H9 (cell line): ENCODE data around the gene RAB3A. TPM values are rescaled to one million over a fixed set of nuclear protein-coding genes. Genes with fewer than 3 reads are reported as not detected.

Source experiments
- DNase-seq: peaks from one replicate; pipeline ENCODE4 v3.0.0-alpha.2; 2017
- H2AFZ ChIP-seq: one replicate; pipeline ENCODE4 v1.6.1; 2013; ENCODE audit warnings: mild to moderate bottlenecking, low read length, control low read depth, moderate library complexity
- H2AK5ac ChIP-seq: 2 replicates; pipeline ENCODE4 v1.6.1; 2013; ENCODE audit warnings: low read length, control low read depth, mixed read lengths; ENCODE audit not compliant: insufficient read length
- H2BK120ac ChIP-seq: one replicate; pipeline ENCODE4 v1.6.1; 2013; ENCODE audit warnings: low read depth, mild to moderate bottlenecking, low read length, control low read depth, inconsistent platforms; ENCODE audit not compliant: poor library complexity, severe bottlenecking
- H2BK12ac ChIP-seq: 2 replicates; pipeline ENCODE4 v1.6.1; 2013; ENCODE audit warnings: low read length, control low read depth, mixed read lengths, low read depth; ENCODE audit not compliant: insufficient read length
- H2BK15ac ChIP-seq: 2 replicates; pipeline ENCODE4 v1.6.1; 2013; ENCODE audit warnings: low read depth, low read length, control low read depth
- H2BK20ac ChIP-seq: one replicate; pipeline ENCODE4 v1.6.1; 2013; ENCODE audit warnings: low read depth, mild to moderate bottlenecking, low read length, control low read depth, inconsistent platforms; ENCODE audit not compliant: poor library complexity, severe bottlenecking
- H2BK5ac ChIP-seq: 2 replicates; pipeline ENCODE4 v1.6.1; 2013; ENCODE audit warnings: low read length, control low read depth, mixed read lengths; ENCODE audit not compliant: insufficient read length
- H3K14ac ChIP-seq: 2 replicates; pipeline ENCODE4 v1.6.1; 2013; ENCODE audit warnings: low read length, control low read depth; ENCODE audit not compliant: insufficient read depth
- H3K18ac ChIP-seq: 2 replicates; pipeline ENCODE4 v1.6.1; 2013; ENCODE audit warnings: low read depth, mild to moderate bottlenecking, mixed read lengths, low read length, control low read depth; ENCODE audit not compliant: insufficient read length
- H3K23ac ChIP-seq: 2 replicates; pipeline ENCODE4 v1.6.1; 2013; ENCODE audit warnings: low read length, control low read depth, mixed read lengths, low read depth; ENCODE audit not compliant: insufficient read length
- H3K23me2 ChIP-seq: 2 replicates; pipeline ENCODE4 v1.6.1; 2013; ENCODE audit warnings: low read depth, mild to moderate bottlenecking, mixed read lengths, low read length, control low read depth; ENCODE audit not compliant: insufficient read length, poor library complexity, severe bottlenecking
- H3K27ac ChIP-seq: 2 replicates; pipeline ENCODE4 v1.5.1; 2013; ENCODE audit warnings: low read length, control low read depth, mixed read lengths, low read depth; ENCODE audit not compliant: insufficient read length
- H3K27me3 ChIP-seq: 2 replicates; pipeline ENCODE4 v1.6.1; 2013; ENCODE audit warnings: low read length, control low read depth, inconsistent platforms; ENCODE audit not compliant: insufficient read depth
- H3K4ac ChIP-seq: 2 replicates; pipeline ENCODE4 v1.6.1; 2013; ENCODE audit warnings: low read depth, mild to moderate bottlenecking, control low read depth, inconsistent platforms, low read length, moderate library complexity
- H3K4me1 ChIP-seq: 2 replicates; pipeline ENCODE4 v1.6.1; 2013; ENCODE audit warnings: low read length, control low read depth, inconsistent platforms; ENCODE audit not compliant: insufficient read depth
- H3K4me2 ChIP-seq: 2 replicates; pipeline ENCODE4 v1.6.1; 2013; ENCODE audit warnings: low read length, control low read depth, mixed read lengths; ENCODE audit not compliant: insufficient read length, insufficient read depth
- H3K56ac ChIP-seq: 2 replicates; pipeline ENCODE4 v1.6.1; 2013; ENCODE audit warnings: low read depth, mild to moderate bottlenecking, mixed read lengths, low read length, control low read depth; ENCODE audit not compliant: insufficient read length
- H3K79me1 ChIP-seq: 2 replicates; pipeline ENCODE4 v1.6.1; 2013; ENCODE audit warnings: low read depth, mild to moderate bottlenecking, moderate library complexity, low read length, control low read depth, inconsistent platforms; ENCODE audit not compliant: insufficient read depth, poor library complexity, severe bottlenecking
- H3K79me2 ChIP-seq: 2 replicates; pipeline ENCODE4 v1.6.1; 2013; ENCODE audit warnings: low read length, control low read depth, inconsistent platforms; ENCODE audit not compliant: insufficient read depth
- H3K9ac ChIP-seq: 2 replicates; pipeline ENCODE4 v1.6.1; 2013; ENCODE audit warnings: low read length, control low read depth, mixed read lengths; ENCODE audit not compliant: insufficient read length; ENCODE audit errors: extremely low read depth
- H3K9me3 ChIP-seq: one replicate; pipeline ENCODE4 v1.6.1; 2013; ENCODE audit warnings: low read depth, low read length, inconsistent platforms; ENCODE audit not compliant: control insufficient read depth
- H3T11ph ChIP-seq: one replicate; pipeline ENCODE4 v1.6.1; 2013; ENCODE audit warnings: mild to moderate bottlenecking, low read length, control low read depth, inconsistent platforms
- H4K20me1 ChIP-seq: one replicate; pipeline ENCODE4 v1.6.1; 2013; ENCODE audit not compliant: control insufficient read depth, insufficient read length, insufficient read depth
- H4K5ac ChIP-seq: 2 replicates; pipeline ENCODE4 v1.6.1; 2013; ENCODE audit warnings: low read depth, mild to moderate bottlenecking, mixed read lengths, low read length, control low read depth; ENCODE audit not compliant: insufficient read length
- H4K8ac ChIP-seq: replicated peaks from 2 replicates; pipeline ENCODE4 v1.6.1; 2013; ENCODE audit warnings: low read length, control low read depth, mixed read lengths, low read depth; ENCODE audit not compliant: insufficient read length
- H4K91ac ChIP-seq: 2 replicates; pipeline ENCODE4 v1.6.1; 2013; ENCODE audit warnings: low read depth, mild to moderate bottlenecking, moderate library complexity, mixed read lengths, low read length, control low read depth; ENCODE audit not compliant: insufficient read length
- H3K27ac Mint-ChIP-seq, 3 experiments: 2 replicates in 2 of 3; 3 replicates in 1 of 3; pipeline ENCODE4 v1.8.0; 2020 to 2021; ENCODE audit warnings: mixed read lengths in 3 of 3, mild to moderate bottlenecking in 1 of 3, moderate library complexity in 1 of 3
- H3K27me3 Mint-ChIP-seq: 2 replicates; pipeline ENCODE4 v1.8.0; 2021; ENCODE audit warnings: low read depth, mild to moderate bottlenecking, moderate library complexity, mixed read lengths
- H3K36me3 Mint-ChIP-seq, 3 experiments: 2 replicates in 2 of 3; 3 replicates in 1 of 3; pipeline ENCODE4 v1.8.0; 2020 to 2021; ENCODE audit warnings: low read depth in 3 of 3, mixed read lengths in 3 of 3; ENCODE audit not compliant: insufficient read depth in 1 of 3
- H3K4me1 Mint-ChIP-seq, 2 experiments: 2 replicates each; pipeline ENCODE4 v1.8.0; 2020; ENCODE audit warnings: mixed read lengths in 2 of 2
- H3K4me3 Mint-ChIP-seq, 2 experiments: 2 replicates in 1 of 2; 3 replicates in 1 of 2; pipeline ENCODE4 v1.8.0; 2020 to 2021; ENCODE audit warnings: mild to moderate bottlenecking in 2 of 2, mixed read lengths in 2 of 2, moderate library complexity in 1 of 2
- H3K9me3 Mint-ChIP-seq, 2 experiments: 2 replicates in 1 of 2; 3 replicates in 1 of 2; pipeline ENCODE4 v1.8.0; 2020; ENCODE audit warnings: mild to moderate bottlenecking in 2 of 2, mixed read lengths in 2 of 2, moderate library complexity in 1 of 2
- CTCF ChIP-seq: fragments of 200-600 bp; sonication (generic); conservative IDR thresholded peaks from 3 replicates; pipeline ENCODE4 v1.8.0; 2021; ENCODE audit warnings: antibody characterized with exemption, mild to moderate bottlenecking
- WGBS: extraction: QIAGEN DNeasy Blood & Tissue Kit; methylation state at CpG from one replicate; pipeline ENCODE4 v1.1.7; 2013; ENCODE audit warnings: missing lambda C conversion rate, low lambda C conversion rate, mixed read lengths; ENCODE audit not compliant: insufficient read length; ENCODE audit errors: extremely low coverage; 5-methylcytosine and 5-hydroxymethylcytosine counted together
- total RNA-seq: library from RNA; stranded (reverse); gene quantifications from 2 replicates; pipeline ENCODE4 v1.2.1, GENCODE V29; 2021

Gene RAB3A
- total RNA-seq, 1 experiment from 2014 or later, result 6.8 TPM

GRCh38 chr19:18173572-18174288 lies 30.1 kb downstream of the RAB3A start, which contains the start of gene IFI30:
Gene IFI30 (plus strand): TSS chr19:18173813. CDS start chr19:18173842, 29 bp downstream.
- Histone ChIP-seq H3K9ac (peak within 1 kb of the TSS; percentile 24), H3K27me3 (no peaks in the 10 kb centered on the region), H2BK15ac (no peak within 1 kb of the TSS), H3K18ac (peak within 1 kb of the TSS; percentile 63), H2BK5ac (no peak within 1 kb of the TSS), H3K56ac (no peak within 1 kb of the TSS), H4K91ac (no peak within 1 kb of the TSS), H4K20me1 (no peaks in the 10 kb centered on the region), H3K4me1 (no peaks in the 10 kb centered on the region; the same call in 1 of the 2 replicates), H3K4me2 (peak within 1 kb of the TSS; percentile 71), H3K14ac (peak within 1 kb of the TSS; percentile 16; the same call in 1 of the 2 replicates), H2AFZ (no peak within 1 kb of the TSS), H3K79me1 (no peaks in the 10 kb centered on the region), H3K27ac (no peak within 1 kb of the TSS), H2BK20ac (no peak within 1 kb of the TSS), H4K5ac (no peak within 1 kb of the TSS), H4K8ac (no peak within 1 kb of the TSS), H2BK120ac (no peak within 1 kb of the TSS), H3K9me3 (no peaks in the 10 kb centered on the region), H3K4ac (no peak within 1 kb of the TSS), H3K23ac (no peak within 1 kb of the TSS), H3K23me2 (peaks cover 10% of the 10 kb centered on the region), H2BK12ac (no peak within 1 kb of the TSS), H2AK5ac (no peak within 1 kb of the TSS), H3K79me2 (no peaks in the 10 kb centered on the region), H3T11ph (no peak within 1 kb of the TSS)
- Mint-ChIP-seq H3K4me1 (peaks cover 9 to 18% of the 10 kb centered on the region in 2 experiments), H3K4me3 (peak within 1 kb of the TSS; percentile 76 to 85), H3K27ac (peak within 1 kb of the TSS in 1 of 3 experiments; percentile 61; a peak in 1 of 7 replicates), H3K9me3 (no peaks in the 10 kb centered on the region), H3K27me3 (peaks cover 17% of the 10 kb centered on the region), H3K36me3 (peaks cover 8 to 38% (median 27%) of the 10 kb centered on the region in 3 experiments)
- peak; percentile 89 for DNase-seq
- no peak for TF ChIP-seq CTCF
- WGBS, result no CpG with 5 or more reads among the region's 47 CpGs
